Mammary epithelial cell (primary cell): Measurements from ENCODE around the gene DISP2.

Experiments
- CTCF ChIP-seq, 2 donors: IDR thresholded peaks in 1 of 2; conservative IDR thresholded peaks in 1 of 2; 2 replicates each; pipeline ENCODE4 v1.5.1; 2011 to 2012; ENCODE audit warnings: inconsistent platforms in 2 of 2, low read length in 2 of 2, mild to moderate bottlenecking in 2 of 2, control low read depth in 1 of 2, low read depth in 1 of 2; ENCODE audit not compliant: insufficient read depth in 1 of 2; ENCODE audit errors: extremely low read depth in 1 of 2
- EZH2 ChIP-seq: IDR thresholded peaks from 2 replicates; pipeline ENCODE4 v1.6.1; 2012; ENCODE audit warnings: low read length, inconsistent platforms, borderline replicate concordance

- TF ChIP-seq CTCF (conservative IDR thresholded peaks at IDR 0.05 in 1 of 2, IDR thresholded peaks at IDR 0.05 in 1 of 2; ENCODE audit: extremely low read depth in 1 of 2, insufficient read depth in 1 of 2, low read depth in 1 of 2, low read length in 2 of 2) (no peak), EZH2 (no peak)
Measured at GRCh38 chr15:40335938-40336743, 21.9 kb upstream of the DISP2 start.
